ENCODE measurements around the gene SYNPR.

The SYNPR gene

DNA sequence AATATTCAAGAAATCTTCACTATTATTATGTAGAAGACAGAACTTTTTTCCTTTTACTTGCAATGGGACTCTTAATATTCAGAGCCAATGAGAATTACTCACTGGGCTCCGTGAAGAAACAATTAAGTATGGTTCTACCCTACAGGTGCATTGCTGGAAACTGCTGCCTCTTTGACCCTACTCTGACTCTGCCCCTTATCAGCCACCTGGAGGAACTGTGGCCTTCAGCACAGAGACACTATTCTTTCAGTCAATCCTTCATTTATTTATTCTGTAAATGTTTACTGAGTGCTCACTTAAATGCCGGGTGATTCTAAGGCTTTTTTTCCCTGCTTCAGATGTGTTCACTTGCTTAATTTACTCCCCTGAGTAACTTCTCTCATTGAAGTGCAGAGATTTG, 163.2 kb downstream of the SYNPR start:
- no peaks in the 10 kb centered on the region for H3K27me3 ChIP-seq (ENCODE audit: insufficient read depth, low read length)
- H3K9ac ChIP-seq (ENCODE audit: low read depth, low read length): no peak overlapping the region
- H3K27ac ChIP-seq (ENCODE audit: low read length): no peak overlapping the region
- no peaks in the 10 kb centered on the region for H3K9me3 ChIP-seq (ENCODE audit: insufficient read depth, low read depth, low read length)
- H3K4me1 ChIP-seq (ENCODE audit: insufficient read depth, low read length): peaks cover 34% of the 10 kb centered on the region; the same call in 1 of the 2 replicates
- no peaks in the 10 kb centered on the region for H3K36me3 ChIP-seq (ENCODE audit: insufficient read depth, low read depth, low read length)
- H3K4me3 ChIP-seq (ENCODE audit: low read length): no peak overlapping the region

DNA sequence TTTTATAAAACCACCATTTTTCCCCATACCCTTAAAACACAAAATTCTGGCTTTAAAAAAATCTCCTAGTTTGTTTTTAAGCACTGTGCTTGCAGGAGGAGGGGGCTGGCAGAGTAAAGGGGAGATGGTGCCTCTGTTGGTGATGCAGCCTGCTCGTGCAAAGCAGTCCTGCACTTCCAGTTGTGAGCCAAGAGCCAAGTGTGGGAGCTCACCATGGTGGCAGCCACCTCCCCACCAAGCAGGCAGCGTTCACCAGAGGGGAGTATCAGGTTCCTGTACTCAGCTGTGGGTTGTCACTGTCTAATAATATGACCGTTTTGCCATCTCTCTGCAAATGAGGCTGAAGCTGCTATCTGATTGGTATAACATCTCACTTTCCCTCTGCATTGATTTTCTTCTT, 164.8 kb downstream of the SYNPR start:
- Histone ChIP-seq H3K4me3 (ENCODE audit: low read length) (peak overlapping the region; percentile 18; the same call in 1 of the 2 replicates), H3K9me3 (ENCODE audit: insufficient read depth, low read depth, low read length) (no peaks in the 10 kb centered on the region), H3K36me3 (ENCODE audit: insufficient read depth, low read depth, low read length) (no peaks in the 10 kb centered on the region), H3K4me1 (ENCODE audit: insufficient read depth, low read length) (peaks cover 34% of the 10 kb centered on the region; the same call in 1 of the 2 replicates), H3K9ac (ENCODE audit: low read depth, low read length) (no peak overlapping the region), H3K27me3 (ENCODE audit: insufficient read depth, low read length) (no peaks in the 10 kb centered on the region), H3K27ac (ENCODE audit: low read length) (no peak overlapping the region)

DNA sequence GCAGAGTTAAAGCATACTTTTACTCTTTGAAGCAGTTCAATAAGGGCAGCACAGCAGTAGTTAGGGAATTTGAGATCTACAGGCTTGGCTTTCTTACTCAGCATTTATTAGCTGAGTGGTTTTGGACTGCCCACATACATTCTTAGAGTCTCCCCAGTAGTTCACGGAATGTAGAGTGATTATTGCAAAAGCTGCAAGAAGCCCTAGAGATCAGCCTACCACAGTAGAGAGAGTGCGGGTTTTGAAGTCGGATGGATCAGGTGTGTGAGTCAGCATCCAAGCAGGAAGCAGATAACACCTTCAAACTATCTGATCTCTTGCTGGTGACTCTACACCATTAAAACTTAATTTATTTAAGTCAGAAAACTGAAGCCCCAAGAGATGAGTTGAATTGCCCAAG, 171.9 kb downstream of the SYNPR start:
- peaks cover 5% of the 10 kb centered on the region for H3K4me1 ChIP-seq (ENCODE audit: insufficient read depth, low read length)
- H3K9me3 ChIP-seq (ENCODE audit: insufficient read depth, low read depth, low read length): no peaks in the 10 kb centered on the region
- H3K27ac ChIP-seq (ENCODE audit: low read length): no peak overlapping the region
- H3K4me3 ChIP-seq (ENCODE audit: low read length): no peak overlapping the region
- no peaks in the 10 kb centered on the region for H3K27me3 ChIP-seq (ENCODE audit: insufficient read depth, low read length)
- H3K36me3 ChIP-seq (ENCODE audit: insufficient read depth, low read depth, low read length): no peaks in the 10 kb centered on the region
- no peak overlapping the region for H3K9ac ChIP-seq (ENCODE audit: low read depth, low read length)

DNA sequence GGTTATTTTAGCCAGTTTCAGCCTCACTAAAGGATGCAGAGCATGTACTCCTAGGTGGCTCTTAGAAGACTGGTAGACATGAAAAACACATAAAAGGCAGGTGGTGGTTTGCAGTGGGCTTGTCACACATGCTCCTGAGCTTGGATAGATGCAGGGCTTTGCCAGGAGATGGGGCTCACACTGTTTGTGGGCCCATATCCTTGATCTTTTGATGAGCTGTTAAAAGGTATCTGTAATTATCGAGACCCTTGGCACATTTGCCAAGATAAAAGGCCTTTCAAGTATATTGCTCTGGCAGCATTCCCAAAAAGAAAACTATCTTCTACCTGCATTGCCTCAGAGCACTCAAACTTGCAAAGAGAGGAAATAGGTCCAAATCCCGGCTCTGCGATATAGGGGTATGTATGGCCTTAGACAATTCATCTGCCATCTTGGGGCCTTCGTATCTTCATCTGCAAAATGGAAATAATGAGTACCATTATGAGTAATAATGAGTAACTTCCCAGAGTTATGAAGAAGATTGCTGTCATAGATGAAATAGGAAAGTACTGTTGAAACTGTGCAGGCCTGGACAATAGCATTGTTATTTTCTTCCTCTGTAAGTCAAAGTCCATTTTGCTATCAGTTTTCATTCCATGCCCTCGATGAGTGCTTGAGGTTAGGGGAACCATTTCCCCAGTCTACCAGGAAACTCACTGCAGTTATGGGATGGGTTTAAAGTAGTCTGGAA, 172.7 kb downstream of the SYNPR start:
- Histone ChIP-seq H3K4me3 (ENCODE audit: low read length) (no peak overlapping the region), H3K27ac (ENCODE audit: low read length) (no peak overlapping the region), H3K9me3 (ENCODE audit: insufficient read depth, low read depth, low read length) (no peaks in the 10 kb centered on the region), H3K36me3 (ENCODE audit: insufficient read depth, low read depth, low read length) (no peaks in the 10 kb centered on the region), H3K4me1 (ENCODE audit: insufficient read depth, low read length) (peaks cover 5% of the 10 kb centered on the region), H3K27me3 (ENCODE audit: insufficient read depth, low read length) (no peaks in the 10 kb centered on the region), H3K9ac (ENCODE audit: low read depth, low read length) (no peak overlapping the region)

DNA sequence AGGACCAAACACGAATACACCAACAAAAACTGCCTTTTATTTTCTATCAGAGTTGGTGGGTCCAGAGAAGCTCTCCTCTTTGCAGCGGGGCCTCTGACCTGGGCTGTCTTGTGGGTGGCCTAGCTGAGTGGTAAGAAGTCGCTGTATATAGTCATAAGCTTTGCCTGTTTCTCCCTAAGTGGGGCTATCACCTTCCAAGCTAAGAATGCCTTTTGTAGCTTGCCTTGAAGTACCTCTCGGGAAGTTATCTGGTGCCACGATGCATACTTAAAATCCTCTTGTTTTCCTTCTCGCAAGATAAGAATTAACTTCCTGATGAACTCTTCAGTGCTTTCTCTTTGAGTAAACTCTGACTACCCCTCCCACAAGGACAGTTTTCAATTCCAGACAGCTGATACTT, 178.8 kb downstream of the SYNPR start:
- no peak overlapping the region for H3K9ac ChIP-seq (ENCODE audit: low read depth, low read length)
- H3K36me3 ChIP-seq (ENCODE audit: insufficient read depth, low read depth, low read length): no peaks in the 10 kb centered on the region
- no peak overlapping the region for H3K27ac ChIP-seq (ENCODE audit: low read length)
- peaks cover 5% of the 10 kb centered on the region; the same call in 1 of the 2 replicates for H3K4me1 ChIP-seq (ENCODE audit: insufficient read depth, low read length)
- no peaks in the 10 kb centered on the region for H3K9me3 ChIP-seq (ENCODE audit: insufficient read depth, low read depth, low read length)
- H3K4me3 ChIP-seq (ENCODE audit: low read length): no peak overlapping the region
- H3K27me3 ChIP-seq (ENCODE audit: insufficient read depth, low read length): no peaks in the 10 kb centered on the region

DNA sequence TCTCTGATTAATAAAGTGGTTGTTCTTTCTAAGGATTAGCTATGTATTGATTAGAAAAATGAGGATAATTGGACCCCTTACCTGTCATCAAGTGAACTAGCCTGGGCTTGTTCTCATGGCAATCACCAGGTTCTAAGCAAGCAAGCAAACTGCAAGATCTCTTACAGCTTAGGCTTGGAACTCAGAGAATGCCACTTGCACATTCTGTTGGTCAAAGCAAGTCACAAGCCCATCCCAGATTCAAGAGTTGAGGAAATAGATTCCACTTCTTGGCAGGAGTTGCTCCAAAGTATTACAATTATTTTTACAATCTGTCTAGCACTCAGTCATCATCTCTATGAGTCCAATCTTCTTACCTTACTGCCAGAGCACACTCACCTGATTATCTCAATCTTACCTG, 180.3 kb downstream of the SYNPR start:
- Histone ChIP-seq H3K27me3 (ENCODE audit: insufficient read depth, low read length) (no peaks in the 10 kb centered on the region), H3K9me3 (ENCODE audit: insufficient read depth, low read depth, low read length) (no peaks in the 10 kb centered on the region), H3K36me3 (ENCODE audit: insufficient read depth, low read depth, low read length) (no peaks in the 10 kb centered on the region), H3K4me3 (ENCODE audit: low read length) (no peak overlapping the region), H3K27ac (ENCODE audit: low read length) (no peak overlapping the region), H3K4me1 (ENCODE audit: insufficient read depth, low read length) (no peaks in the 10 kb centered on the region; the same call in 1 of the 2 replicates), H3K9ac (ENCODE audit: low read depth, low read length) (no peak overlapping the region)

DNA sequence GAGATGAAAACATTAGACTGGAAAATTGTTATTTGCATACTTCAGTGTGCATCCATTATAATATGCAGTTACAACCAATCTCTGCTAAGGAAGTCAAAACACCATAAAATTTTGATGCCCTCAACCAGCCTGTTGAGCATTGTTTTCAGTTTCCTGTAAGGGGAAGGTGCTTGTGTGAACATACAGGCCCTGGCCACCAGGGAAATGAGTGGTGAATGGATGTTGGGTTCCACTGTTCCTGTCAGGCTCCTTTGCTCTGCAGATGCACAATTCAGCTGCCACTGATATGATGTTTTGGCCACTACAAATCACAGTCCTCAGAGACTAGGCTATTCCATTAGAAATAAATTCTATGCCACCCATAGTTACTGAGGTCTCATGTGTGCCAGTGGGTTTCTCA, 184.6 kb downstream of the SYNPR start:
- H3K4me3 ChIP-seq (ENCODE audit: low read length): no peak overlapping the region
- peaks cover 5% of the 10 kb centered on the region; the same call in 1 of the 2 replicates for H3K4me1 ChIP-seq (ENCODE audit: insufficient read depth, low read length)
- no peaks in the 10 kb centered on the region for H3K9me3 ChIP-seq (ENCODE audit: insufficient read depth, low read depth, low read length)
- no peak overlapping the region for H3K9ac ChIP-seq (ENCODE audit: low read depth, low read length)
- no peaks in the 10 kb centered on the region for H3K27me3 ChIP-seq (ENCODE audit: insufficient read depth, low read length)
- no peaks in the 10 kb centered on the region for H3K36me3 ChIP-seq (ENCODE audit: insufficient read depth, low read depth, low read length)
- H3K27ac ChIP-seq (ENCODE audit: low read length): no peak overlapping the region

DNA sequence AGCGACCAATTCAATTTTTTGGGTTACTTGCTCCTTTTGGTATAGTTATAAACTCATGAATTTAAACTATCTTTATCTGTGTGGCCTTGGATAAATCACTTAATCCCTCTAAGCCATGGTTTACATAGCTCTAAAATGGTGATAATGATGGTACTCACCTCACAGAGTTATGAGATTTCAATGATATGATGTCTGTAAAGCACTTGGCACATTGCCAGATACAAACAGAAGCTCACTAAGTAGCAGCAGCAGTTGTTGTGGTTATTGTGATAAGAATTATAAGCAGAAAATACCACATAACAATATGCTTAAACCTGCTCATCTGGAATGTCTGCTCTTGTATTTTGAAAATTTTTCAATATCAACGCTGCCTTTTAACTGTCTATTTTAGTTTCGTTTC, 189.3 kb downstream of the SYNPR start:
- Histone ChIP-seq H3K4me1 (ENCODE audit: insufficient read depth, low read length) (peaks cover 5% of the 10 kb centered on the region; the same call in 1 of the 2 replicates), H3K27me3 (ENCODE audit: insufficient read depth, low read length) (no peaks in the 10 kb centered on the region), H3K9me3 (ENCODE audit: insufficient read depth, low read depth, low read length) (no peaks in the 10 kb centered on the region), H3K9ac (ENCODE audit: low read depth, low read length) (no peak overlapping the region), H3K27ac (ENCODE audit: low read length) (no peak overlapping the region), H3K4me3 (ENCODE audit: low read length) (no peak overlapping the region), H3K36me3 (ENCODE audit: insufficient read depth, low read depth, low read length) (no peaks in the 10 kb centered on the region)

DNA sequence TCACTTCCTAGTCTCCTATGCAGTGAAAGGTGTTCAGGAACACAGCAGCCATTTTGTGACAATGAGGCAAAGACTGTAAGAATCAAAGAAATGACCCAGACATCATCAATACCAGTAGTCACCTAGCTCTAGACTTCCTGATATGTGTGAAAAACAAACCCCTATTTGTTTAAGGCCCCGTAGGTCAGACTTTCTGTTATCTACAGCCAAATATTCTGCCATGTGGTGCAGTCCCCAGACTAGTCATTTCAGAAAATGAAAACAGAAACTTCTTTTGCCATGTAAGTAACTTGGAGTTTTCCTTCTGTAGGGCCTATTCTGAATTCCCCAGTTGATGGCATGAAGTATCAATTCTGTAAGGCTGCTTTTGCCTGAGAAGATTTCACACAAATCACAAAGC, 192.6 kb downstream of the SYNPR start:
- Histone ChIP-seq H3K27me3 (ENCODE audit: insufficient read depth, low read length) (peaks cover 4% of the 10 kb centered on the region; the same call in 1 of the 2 replicates), H3K9me3 (ENCODE audit: insufficient read depth, low read depth, low read length) (no peaks in the 10 kb centered on the region), H3K4me1 (ENCODE audit: insufficient read depth, low read length) (no peaks in the 10 kb centered on the region), H3K36me3 (ENCODE audit: insufficient read depth, low read depth, low read length) (no peaks in the 10 kb centered on the region), H3K4me3 (ENCODE audit: low read length) (no peak overlapping the region), H3K9ac (ENCODE audit: low read depth, low read length) (no peak overlapping the region), H3K27ac (ENCODE audit: low read length) (no peak overlapping the region)

DNA sequence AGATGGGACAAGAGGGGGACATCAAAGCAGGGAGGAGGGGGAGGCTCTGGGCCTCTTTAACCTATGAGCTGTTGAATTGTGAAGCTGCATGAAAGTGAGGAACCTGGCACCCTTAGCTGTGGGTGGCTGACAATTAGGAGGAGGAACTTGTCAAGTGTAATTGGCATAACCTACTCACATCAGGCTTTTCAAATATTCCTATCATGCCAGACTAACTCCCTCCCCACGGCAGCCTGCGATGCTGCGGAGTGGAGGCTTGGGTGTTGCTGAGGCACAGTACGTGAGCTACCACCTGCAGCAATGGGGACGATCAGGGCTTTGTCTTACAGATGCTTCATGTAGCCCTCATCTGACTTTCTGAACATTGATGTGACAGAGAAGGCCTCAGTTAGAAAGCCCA, 193.7 kb downstream of the SYNPR start:
- Histone ChIP-seq H3K4me3 (ENCODE audit: low read length) (no peak overlapping the region), H3K27me3 (ENCODE audit: insufficient read depth, low read length) (peaks cover 4% of the 10 kb centered on the region; the same call in 1 of the 2 replicates), H3K27ac (ENCODE audit: low read length) (no peak overlapping the region), H3K36me3 (ENCODE audit: insufficient read depth, low read depth, low read length) (no peaks in the 10 kb centered on the region), H3K4me1 (ENCODE audit: insufficient read depth, low read length) (no peaks in the 10 kb centered on the region), H3K9me3 (ENCODE audit: insufficient read depth, low read depth, low read length) (no peaks in the 10 kb centered on the region), H3K9ac (ENCODE audit: low read depth, low read length) (no peak overlapping the region)

DNA sequence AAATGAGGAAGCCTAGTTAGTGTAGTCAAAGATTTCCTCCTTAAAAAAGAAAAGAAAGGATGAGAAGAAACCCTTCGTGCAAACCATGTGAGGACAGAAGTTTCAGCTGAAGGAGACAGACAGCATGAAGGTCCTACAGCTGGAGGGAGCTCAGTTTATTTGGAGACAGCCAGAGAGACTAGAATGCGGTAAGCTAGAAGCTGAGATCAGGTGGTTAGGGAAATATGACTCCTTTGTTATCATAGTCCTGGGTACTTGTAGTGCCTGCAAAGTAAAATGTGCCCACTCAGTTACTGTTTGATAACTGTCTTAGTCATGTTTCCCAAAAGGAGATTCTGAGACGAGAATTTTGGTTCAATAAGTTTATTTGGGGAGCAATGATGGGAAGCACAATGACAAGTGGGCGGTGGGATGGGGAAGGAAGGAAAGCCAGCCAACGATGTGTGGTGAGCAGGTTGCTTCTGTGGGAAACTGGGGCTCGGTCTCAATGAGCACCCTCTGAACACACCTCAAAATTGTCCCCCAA, 195.6 kb downstream of the SYNPR start:
- Histone ChIP-seq H3K4me1 (ENCODE audit: insufficient read depth, low read length) (no peaks in the 10 kb centered on the region), H3K4me3 (ENCODE audit: low read length) (no peak overlapping the region), H3K9me3 (ENCODE audit: insufficient read depth, low read depth, low read length) (no peaks in the 10 kb centered on the region), H3K36me3 (ENCODE audit: insufficient read depth, low read depth, low read length) (no peaks in the 10 kb centered on the region), H3K27me3 (ENCODE audit: insufficient read depth, low read length) (peaks cover 4% of the 10 kb centered on the region; the same call in 1 of the 2 replicates), H3K27ac (ENCODE audit: low read length) (no peak overlapping the region), H3K9ac (ENCODE audit: low read depth, low read length) (no peak overlapping the region)

DNA sequence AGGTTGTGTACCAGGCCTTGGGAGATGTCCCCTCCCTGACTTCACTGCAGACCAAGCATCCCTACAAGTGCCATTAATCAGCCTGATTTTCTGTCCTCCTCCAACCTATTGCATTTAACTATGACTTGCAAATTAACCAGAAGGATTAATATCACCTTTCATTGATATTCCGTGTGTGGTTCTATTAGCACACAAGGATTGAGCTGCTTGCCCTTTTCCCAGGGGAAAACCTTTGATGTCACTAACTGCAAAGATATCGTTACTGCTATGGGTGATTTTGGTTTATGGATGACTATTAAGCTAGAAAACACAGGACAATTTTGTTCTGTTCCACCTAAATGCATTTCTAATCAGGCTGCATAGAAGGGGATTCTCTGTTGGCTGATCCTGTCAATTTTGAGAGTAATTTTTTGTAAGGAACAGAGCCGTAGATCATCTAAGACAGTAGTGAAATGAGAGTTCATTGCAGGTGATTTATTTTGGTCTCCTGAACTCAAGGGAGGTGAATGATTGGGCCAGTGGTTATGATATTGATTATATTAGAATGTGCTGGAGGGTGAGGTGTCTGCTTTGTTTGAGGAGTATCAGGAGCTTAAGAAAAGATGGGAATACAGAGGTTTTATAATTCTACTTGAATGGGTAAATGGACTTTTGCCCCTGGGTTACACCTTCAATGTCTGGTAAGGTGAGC, 196.9 kb downstream of the SYNPR start:
- Histone ChIP-seq H3K36me3 (ENCODE audit: insufficient read depth, low read depth, low read length) (no peaks in the 10 kb centered on the region), H3K4me1 (ENCODE audit: insufficient read depth, low read length) (no peaks in the 10 kb centered on the region), H3K4me3 (ENCODE audit: low read length) (no peak overlapping the region), H3K9me3 (ENCODE audit: insufficient read depth, low read depth, low read length) (no peaks in the 10 kb centered on the region), H3K9ac (ENCODE audit: low read depth, low read length) (no peak overlapping the region), H3K27me3 (ENCODE audit: insufficient read depth, low read length) (peaks cover 4% of the 10 kb centered on the region; the same call in 1 of the 2 replicates), H3K27ac (ENCODE audit: low read length) (no peak overlapping the region)
